Measurements from ENCODE around the gene CDS2.
A peak's percentile ranks its signal among the peaks of the same experiment; 100 is the strongest.

- TF ChIP-seq, protein P1, sequence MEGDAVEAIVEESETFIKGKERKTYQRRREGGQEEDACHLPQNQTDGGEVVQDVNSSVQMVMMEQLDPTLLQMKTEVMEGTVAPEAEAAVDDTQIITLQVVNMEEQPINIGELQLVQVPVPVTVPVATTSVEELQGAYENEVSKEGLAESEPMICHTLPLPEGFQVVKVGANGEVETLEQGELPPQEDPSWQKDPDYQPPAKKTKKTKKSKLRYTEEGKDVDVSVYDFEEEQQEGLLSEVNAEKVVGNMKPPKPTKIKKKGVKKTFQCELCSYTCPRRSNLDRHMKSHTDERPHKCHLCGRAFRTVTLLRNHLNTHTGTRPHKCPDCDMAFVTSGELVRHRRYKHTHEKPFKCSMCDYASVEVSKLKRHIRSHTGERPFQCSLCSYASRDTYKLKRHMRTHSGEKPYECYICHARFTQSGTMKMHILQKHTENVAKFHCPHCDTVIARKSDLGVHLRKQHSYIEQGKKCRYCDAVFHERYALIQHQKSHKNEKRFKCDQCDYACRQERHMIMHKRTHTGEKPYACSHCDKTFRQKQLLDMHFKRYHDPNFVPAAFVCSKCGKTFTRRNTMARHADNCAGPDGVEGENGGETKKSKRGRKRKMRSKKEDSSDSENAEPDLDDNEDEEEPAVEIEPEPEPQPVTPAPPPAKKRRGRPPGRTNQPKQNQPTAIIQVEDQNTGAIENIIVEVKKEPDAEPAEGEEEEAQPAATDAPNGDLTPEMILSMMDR (IDR thresholded peaks at IDR 0.05), result no peak
- TF ChIP-seq POLR2AphosphoS5 (IDR thresholded peaks at IDR 0.05) (peak in 1 of 4 donors; percentile 22), EP300 (IDR thresholded peaks at IDR 0.05) (no peak)
These were observed 42.0 kb downstream of the CDS2 start for GRCh38 chr20:5168651-5169396.

All from sigmoid colon (tissue), 4 donors.